HG03520 (cell line): ENCODE data around the gene P2RX1.

Experiments
- ATAC-seq: cut with Tn5 transposase; IDR thresholded peaks from one replicate; pipeline ENCODE4 v1.9.1; 2021; ENCODE audit warnings: mild to moderate bottlenecking, moderate library complexity; ENCODE audit not compliant: unreplicated experiment

P2RX1 gene

GRCh38 chr17:3889325-3890012 lies 26.8 kb downstream of the P2RX1 start:
- no peak for ATAC-seq

GRCh38 chr17:3888343-3889171 lies 27.7 kb downstream of the P2RX1 start:
- no peak for ATAC-seq

GRCh38 chr17:3887804-3888203 lies 28.5 kb downstream of the P2RX1 start:
- ATAC-seq = no peak

- no peak for ATAC-seq
These were observed 28.9 kb downstream of the P2RX1 start for GRCh38 chr17:3887394-3887793.

GRCh38 chr17:3886776-3887175 lies 29.5 kb downstream of the P2RX1 start:
- no peak for ATAC-seq

GRCh38 chr17:3885970-3886369 lies 30.3 kb downstream of the P2RX1 start:
- no peak for ATAC-seq

- ATAC-seq = no peak
These were observed 31.0 kb downstream of the P2RX1 start for GRCh38 chr17:3885271-3885670.

GRCh38 chr17:3884188-3884587 lies 32.1 kb downstream of the P2RX1 start:
- ATAC-seq = no peak

GRCh38 chr17:3882276-3882675 lies 34.0 kb downstream of the P2RX1 start:
- ATAC-seq = no peak

- no peak for ATAC-seq
These were observed 35.3 kb downstream of the P2RX1 start for GRCh38 chr17:3880983-3881382.

- no peak for ATAC-seq
These were observed 36.5 kb downstream of the P2RX1 start for GRCh38 chr17:3879591-3880417.

- no peak for ATAC-seq
These were observed 37.1 kb downstream of the P2RX1 start for GRCh38 chr17:3879186-3879585.

- ATAC-seq = no peak
These were observed 39.0 kb downstream of the P2RX1 start for GRCh38 chr17:3877220-3877619.

GRCh38 chr17:3875317-3875716 lies 40.9 kb downstream of the P2RX1 start:
- no peak for ATAC-seq

GRCh38 chr17:3873862-3874261 lies 42.4 kb downstream of the P2RX1 start:
- no peak for ATAC-seq

- ATAC-seq = no peak
These were observed 45.4 kb downstream of the P2RX1 start for GRCh38 chr17:3870871-3871306.

GRCh38 chr17:3867606-3868005 lies 48.7 kb downstream of the P2RX1 start:
- ATAC-seq = no peak

- no peak for ATAC-seq
These were observed 49.2 kb downstream of the P2RX1 start for GRCh38 chr17:3867106-3867505.

- ATAC-seq = no peak
These were observed 50.0 kb downstream of the P2RX1 start for GRCh38 chr17:3866276-3866675.

- no peak for ATAC-seq
These were observed 51.1 kb downstream of the P2RX1 start for GRCh38 chr17:3865176-3865575.

GRCh38 chr17:3864534-3864933 lies 51.7 kb downstream of the P2RX1 start:
- ATAC-seq = no peak
